Stimulated activated CD4-positive, alpha-beta T cell treated with anti-CD3 and anti-CD28 coated beads, Interleukin-15, amount 100 ng/mL, for 48 hours (primary cell): ENCODE results near the gene TRIO.

ENCODE experiments used
- DNase-seq, 2 donors: peaks; one replicate each; pipeline ENCODE4 v3.0.0-alpha.2; 2020; ENCODE audit warnings: low read depth in 2 of 2

TRIO gene

GRCh38 chr5:14167211-14167845, 24.2 kb downstream of the TRIO start:
- no peak for DNase-seq

- DNase-seq: no peak
Observed at GRCh38 chr5:14168144-14168792, 25.1 kb downstream of the TRIO start.

- no peak for DNase-seq
Observed at GRCh38 chr5:14168793-14169262, 25.7 kb downstream of the TRIO start.

- DNase-seq: no peak
Observed at GRCh38 chr5:14171046-14171445, 27.9 kb downstream of the TRIO start.

GRCh38 chr5:14171621-14172020, 28.5 kb downstream of the TRIO start:
- no peak for DNase-seq

GRCh38 chr5:14172149-14172795, 29.1 kb downstream of the TRIO start:
- no peak for DNase-seq

GRCh38 chr5:14173377-14174229, 30.5 kb downstream of the TRIO start:
- DNase-seq: no peak

GRCh38 chr5:14174230-14174636, 31.1 kb downstream of the TRIO start:
- DNase-seq: no peak

GRCh38 chr5:14175381-14175780, 32.2 kb downstream of the TRIO start:
- no peak for DNase-seq

- DNase-seq: no peak
Observed at GRCh38 chr5:14176888-14177287, 33.7 kb downstream of the TRIO start.

GRCh38 chr5:14177634-14178033, 34.5 kb downstream of the TRIO start:
- DNase-seq: no peak

GRCh38 chr5:14178091-14178490, 34.9 kb downstream of the TRIO start:
- DNase-seq: no peak

GRCh38 chr5:14178671-14179211, 35.6 kb downstream of the TRIO start:
- DNase-seq: no peak

GRCh38 chr5:14179446-14179845, 36.3 kb downstream of the TRIO start:
- DNase-seq: no peak

GRCh38 chr5:14180437-14180836, 37.3 kb downstream of the TRIO start:
- DNase-seq: no peak

- DNase-seq: no peak
Observed at GRCh38 chr5:14181299-14181968, 38.3 kb downstream of the TRIO start.

- no peak for DNase-seq
Observed at GRCh38 chr5:14182761-14183160, 39.6 kb downstream of the TRIO start.

GRCh38 chr5:14183187-14183939, 40.2 kb downstream of the TRIO start:
- no peak for DNase-seq

- no peak for DNase-seq
Observed at GRCh38 chr5:14184082-14184481, 40.9 kb downstream of the TRIO start.

GRCh38 chr5:14184725-14185124, 41.6 kb downstream of the TRIO start:
- no peak for DNase-seq
